ENCODE data around the gene GADD45G. TPM values are rescaled to one million over a fixed set of nuclear protein-coding genes. Genes with fewer than 3 reads are reported as not detected.

The GADD45G gene
- polyA plus RNA-seq, 2 of the 4 experiments (the other 2 are of a cell fraction) = 0.15 to 0.16 TPM

GRCh38 chr9:89647366-89648128 is 42.7 kb downstream of the GADD45G start (continued):
- TF ChIP-seq HOXB13 (CRISPR knock-in tag; IDR thresholded peaks at IDR 0.05; ENCODE audit: low read depth) = no peak
- TF ChIP-seq RCOR1 (IDR thresholded peaks at IDR 0.05; ENCODE audit: low read depth, low read length) = no peak
- TF ChIP-seq FOSB (CRISPR knock-in tag; IDR thresholded peaks at IDR 0.05) = no peak

- no peak overlapping the region for H3K4me2 ChIP-seq
- TF ChIP-seq MAX (IDR thresholded peaks at IDR 0.05) = no peak
- no peak for TF ChIP-seq HDAC2 (IDR thresholded peaks at IDR 0.05)
- no peak for TF ChIP-seq TFCP2L1 (CRISPR knock-in tag; IDR thresholded peaks at IDR 0.05)
- TF ChIP-seq EP300 (IDR thresholded peaks at IDR 0.05) = no peak
- H3K4me1 ChIP-seq = no peaks in the 10 kb centered on the region
- ATAC-seq (peak in 1 of 2 experiments; percentile 24; a peak in 1 of 6 replicates), FAIRE-seq (no peak), DNase-seq (ENCODE audit: low read depth in 1 of 2, low spot score in 1 of 2) (no peak)
- CTCF ChIA-PET = interaction anchor here (0.5 to 0.8 kb wide), 3 partner anchors 13 to 427 kb away, joined by 3 read pairs; no protein-coding TSS in a partner anchor
- H3K9me3 ChIP-seq = no peaks in the 10 kb centered on the region
- H3K27ac ChIP-seq = no peak overlapping the region
- H3K4me3 ChIP-seq = no peak overlapping the region
- POLR2A ChIA-PET = no interaction called here
- WGBS (ENCODE audit: missing lambda C conversion rate) = 48% methylated on average over 11 of the region's 11 CpGs
Observed at GRCh38 chr9:89648247-89649000, 43.6 kb downstream of the GADD45G start.

GRCh38 chr9:89649039-89649691 is 44.4 kb downstream of the GADD45G start:
- H3K4me2 ChIP-seq = no peak overlapping the region
- H3K4me3 ChIP-seq = no peak overlapping the region
- DNase-seq (ENCODE audit: low read depth in 1 of 2, low spot score in 1 of 2) (no peak), FAIRE-seq (no peak), ATAC-seq (no peak)
- no peaks in the 10 kb centered on the region for H3K4me1 ChIP-seq
- no peaks in the 10 kb centered on the region for H3K9me3 ChIP-seq
- 58% methylated on average over 8 of the region's 8 CpGs for WGBS (ENCODE audit: missing lambda C conversion rate)
- POLR2A ChIA-PET = no interaction called here
- TF ChIP-seq NR3C1 (IDR thresholded peaks at IDR 0.05) = no peak
- CTCF ChIA-PET = interaction anchor here (0.5 to 2.6 kb wide), 4 partner anchors 13 to 426 kb away, joined by 3 to 8 read pairs (median 3); no protein-coding TSS in a partner anchor
- no peak overlapping the region for H3K27ac ChIP-seq

GRCh38 chr9:89654025-89654662 is 49.3 kb downstream of the GADD45G start:
- H3K4me3 ChIP-seq = no peak overlapping the region
- ChIA-PET CTCF (no interaction called here), POLR2A (no interaction called here)
- H3K4me2 ChIP-seq = no peak overlapping the region
- ATAC-seq (no peak), FAIRE-seq (no peak), DNase-seq (ENCODE audit: low read depth in 1 of 2, low spot score in 1 of 2) (no peak)
- TF ChIP-seq MAZ (IDR thresholded peaks at IDR 0.05; ENCODE audit: borderline replicate concordance, low read depth, low read length) (no peak), HOXB5 (CRISPR knock-in tag; IDR thresholded peaks at IDR 0.05) (no peak), PHF8 (IDR thresholded peaks at IDR 0.05; ENCODE audit: borderline replicate concordance, low read depth) (no peak), TFCP2L1 (CRISPR knock-in tag; IDR thresholded peaks at IDR 0.05) (no peak), SMC3 (IDR thresholded peaks at IDR 0.05) (no peak), BCL3 (IDR thresholded peaks at IDR 0.05) (no peak), HMGXB4 (CRISPR knock-in tag; IDR thresholded peaks at IDR 0.05; ENCODE audit: borderline replicate concordance) (no peak), GATA3 (IDR thresholded peaks at IDR 0.05; ENCODE audit: borderline replicate concordance) (no peak), KDM5A (IDR thresholded peaks at IDR 0.05) (no peak), HDAC2 (IDR thresholded peaks at IDR 0.05) (no peak)
- 56% methylated on average over 7 of the region's 7 CpGs for WGBS (ENCODE audit: missing lambda C conversion rate)
- no peak overlapping the region for H3K27ac ChIP-seq
- H3K9me3 ChIP-seq = no peaks in the 10 kb centered on the region
- no peaks in the 10 kb centered on the region for H3K4me1 ChIP-seq

Measured in A549 (cell line).